Measurements from ENCODE around the gene TRAPPC2L.

TRAPPC2L gene

GRCh38 chr16:88883946-88884345 lies 27.0 kb downstream of the TRAPPC2L start:
- no peak overlapping the region for H3K4me3 ChIP-seq (ENCODE audit: low read depth, low read length)
- H3K27me3 ChIP-seq (replicated peaks) = peaks cover 30% of the 10 kb centered on the region
- in situ Hi-C loops (cut with HindIII; ENCODE audit: low pct_ligation_motif_present, low sequenced_read_pairs) = no loop called here
- TF ChIP-seq CTCF (IDR thresholded peaks at IDR 0.05; ENCODE audit: low read depth, low read length, missing control alignments) = no peak
- no peak overlapping the region for H3K27ac ChIP-seq
- H3K36me3 ChIP-seq (replicated peaks) = no peaks in the 10 kb centered on the region
- DNase-seq = no peak

- no peak overlapping the region for H3K27ac ChIP-seq
- DNase-seq = no peak
- TF ChIP-seq CTCF (IDR thresholded peaks at IDR 0.05; ENCODE audit: low read depth, low read length, missing control alignments) = no peak
- in situ Hi-C loops (cut with HindIII; ENCODE audit: low pct_ligation_motif_present, low sequenced_read_pairs) = no loop called here
- peaks cover 24% of the 10 kb centered on the region for H3K27me3 ChIP-seq (replicated peaks)
- H3K4me3 ChIP-seq (ENCODE audit: low read depth, low read length) = no peak overlapping the region
- H3K36me3 ChIP-seq (replicated peaks) = no peaks in the 10 kb centered on the region
These were observed 27.8 kb downstream of the TRAPPC2L start for GRCh38 chr16:88884569-88885271.

GRCh38 chr16:88885693-88886280 lies 28.9 kb downstream of the TRAPPC2L start:
- in situ Hi-C loops (cut with HindIII; ENCODE audit: low pct_ligation_motif_present, low sequenced_read_pairs) = no loop called here
- DNase-seq = no peak
- Histone ChIP-seq H3K27ac (no peak overlapping the region), H3K36me3 (replicated peaks) (no peaks in the 10 kb centered on the region), H3K4me3 (ENCODE audit: low read depth, low read length) (no peak overlapping the region), H3K27me3 (replicated peaks) (peaks cover 13% of the 10 kb centered on the region)
- no peak for TF ChIP-seq CTCF (IDR thresholded peaks at IDR 0.05; ENCODE audit: low read depth, low read length, missing control alignments)

- Histone ChIP-seq H3K36me3 (replicated peaks) (no peaks in the 10 kb centered on the region), H3K27ac (no peak overlapping the region), H3K27me3 (replicated peaks) (peaks cover 7% of the 10 kb centered on the region), H3K4me3 (ENCODE audit: low read depth, low read length) (no peak overlapping the region)
- in situ Hi-C loops (cut with HindIII; ENCODE audit: low pct_ligation_motif_present, low sequenced_read_pairs) = no loop called here
- TF ChIP-seq CTCF (IDR thresholded peaks at IDR 0.05; ENCODE audit: low read depth, low read length, missing control alignments) = no peak
- DNase-seq = no peak
These were observed 29.5 kb downstream of the TRAPPC2L start for GRCh38 chr16:88886420-88886844.

GRCh38 chr16:88886845-88887521 lies 30.1 kb downstream of the TRAPPC2L start:
- no peak overlapping the region for H3K4me3 ChIP-seq (ENCODE audit: low read depth, low read length)
- H3K27ac ChIP-seq = no peak overlapping the region
- H3K36me3 ChIP-seq (replicated peaks) = no peaks in the 10 kb centered on the region
- H3K27me3 ChIP-seq (replicated peaks) = peaks cover 1% of the 10 kb centered on the region
- in situ Hi-C loops (cut with HindIII; ENCODE audit: low pct_ligation_motif_present, low sequenced_read_pairs) = no loop called here
- no peak for TF ChIP-seq CTCF (IDR thresholded peaks at IDR 0.05; ENCODE audit: low read depth, low read length, missing control alignments)
- no peak for DNase-seq
